ENCODE results near the gene PACRG.

DNA sequence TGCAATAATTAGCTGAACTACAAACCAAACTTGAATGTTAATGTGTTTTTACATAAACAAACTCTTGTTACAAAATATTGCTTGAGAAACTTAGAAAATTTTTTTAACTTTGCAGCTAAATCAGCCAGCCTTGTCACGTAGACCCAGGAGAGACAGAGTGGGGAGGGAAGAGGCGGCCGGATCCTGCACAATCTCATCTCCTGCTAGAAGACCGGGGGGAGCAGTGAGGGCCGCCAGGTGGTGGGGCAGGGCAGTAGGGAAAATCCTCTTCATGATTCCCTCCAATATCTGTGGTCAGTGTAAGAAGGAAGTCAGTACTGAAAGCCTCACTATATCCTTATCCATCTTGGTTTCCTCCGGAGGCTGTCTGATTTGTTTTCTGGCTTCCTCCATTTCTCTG lies 193.3 kb downstream of the PACRG start:
- TF ChIP-seq, protein P1, sequence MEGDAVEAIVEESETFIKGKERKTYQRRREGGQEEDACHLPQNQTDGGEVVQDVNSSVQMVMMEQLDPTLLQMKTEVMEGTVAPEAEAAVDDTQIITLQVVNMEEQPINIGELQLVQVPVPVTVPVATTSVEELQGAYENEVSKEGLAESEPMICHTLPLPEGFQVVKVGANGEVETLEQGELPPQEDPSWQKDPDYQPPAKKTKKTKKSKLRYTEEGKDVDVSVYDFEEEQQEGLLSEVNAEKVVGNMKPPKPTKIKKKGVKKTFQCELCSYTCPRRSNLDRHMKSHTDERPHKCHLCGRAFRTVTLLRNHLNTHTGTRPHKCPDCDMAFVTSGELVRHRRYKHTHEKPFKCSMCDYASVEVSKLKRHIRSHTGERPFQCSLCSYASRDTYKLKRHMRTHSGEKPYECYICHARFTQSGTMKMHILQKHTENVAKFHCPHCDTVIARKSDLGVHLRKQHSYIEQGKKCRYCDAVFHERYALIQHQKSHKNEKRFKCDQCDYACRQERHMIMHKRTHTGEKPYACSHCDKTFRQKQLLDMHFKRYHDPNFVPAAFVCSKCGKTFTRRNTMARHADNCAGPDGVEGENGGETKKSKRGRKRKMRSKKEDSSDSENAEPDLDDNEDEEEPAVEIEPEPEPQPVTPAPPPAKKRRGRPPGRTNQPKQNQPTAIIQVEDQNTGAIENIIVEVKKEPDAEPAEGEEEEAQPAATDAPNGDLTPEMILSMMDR (IDR thresholded peaks at IDR 0.05): no peak
- no peak for TF ChIP-seq POLR2A (IDR thresholded peaks at IDR 0.05)

All from upper lobe of left lung (tissue), 4 donors.